Cardiac septum (tissue), 1 donor: Measurements from ENCODE around the gene MAML3. TPM values are rescaled to one million over a fixed set of nuclear protein-coding genes. Genes with fewer than 3 reads are reported as not detected.

ENCODE experiments used
- DNase-seq: peaks from one replicate; pipeline ENCODE4 v3.0.0-alpha.2; 2020; ENCODE audit warnings: low spot score
- intact Hi-C: fragments of 100-400 bp; cut with DNase I; formaldehyde crosslinking; loops from one replicate; pipeline ENCODE4 v1.14.0; 2022
- total RNA-seq: library from RNA; stranded (reverse); fragmentation: NEBNext Ultra II Directional; extraction: Animal tissue kit (Norgen Biotek cat#: 25700); gene quantifications from one replicate; pipeline ENCODE4 v1.2.1, GENCODE V29; 2021
- donor health status: DM: no; HTN: no; CAD: no.

Gene MAML3
- total RNA-seq, 1 donor from 2014 or later = 4.1 TPM

- intact Hi-C loops = no loop called here
- DNase-seq = no peak
These were observed 330.6 kb downstream of the MAML3 start for GRCh38 chr4:139823345-139823744.

GRCh38 chr4:139822391-139822790 is 331.6 kb downstream of the MAML3 start:
- intact Hi-C loops = no loop called here
- DNase-seq = no peak

- no peak for DNase-seq
- intact Hi-C loops = loop anchor here (5.0 kb wide), 1 partner anchor 333 kb away; the partner anchor contains the start of gene MAML3
These were observed 334.9 kb downstream of the MAML3 start for GRCh38 chr4:139819082-139819481.

GRCh38 chr4:139817657-139818452 is 336.1 kb downstream of the MAML3 start:
- intact Hi-C loops = loop anchor here (5.0 kb wide), 1 partner anchor 334 kb away; the partner anchor contains the start of gene MAML3
- no peak for DNase-seq

GRCh38 chr4:139816856-139817255 is 337.1 kb downstream of the MAML3 start:
- intact Hi-C loops = loop anchor here (5.0 kb wide), 1 partner anchor 335 kb away; the partner anchor contains the start of gene MAML3

GRCh38 chr4:139815778-139816601 is 338.0 kb downstream of the MAML3 start:
- intact Hi-C loops = loop anchor here (2.0 to 5.0 kb wide), 3 partner anchors 51 to 336 kb away; partner anchors contain the start of gene MAML3
- DNase-seq = no peak

More at GRCh38 chr4:139816856-139817255, 337.1 kb downstream of the MAML3 start:
- no peak for DNase-seq

GRCh38 chr4:139814323-139815015 is 339.5 kb downstream of the MAML3 start:
- DNase-seq = no peak
- intact Hi-C loops = loop anchor here (2.0 to 5.0 kb wide), 5 partner anchors 50 to 338 kb away; partner anchors contain the start of gene MAML3

- no peak for DNase-seq
- intact Hi-C loops = loop anchor here (2.0 to 5.0 kb wide), 4 partner anchors 49 to 173 kb away; no protein-coding TSS in a partner anchor
These were observed 340.1 kb downstream of the MAML3 start for GRCh38 chr4:139813881-139814280.

GRCh38 chr4:139810710-139811109 is 343.3 kb downstream of the MAML3 start:
- intact Hi-C loops = loop anchor here (2.0 to 5.0 kb wide), 3 partner anchors 40 to 177 kb away; no protein-coding TSS in a partner anchor
- no peak for DNase-seq

GRCh38 chr4:139809757-139810140 is 344.2 kb downstream of the MAML3 start:
- intact Hi-C loops = loop anchor here (2.0 to 5.0 kb wide), 3 partner anchors 39 to 178 kb away; no protein-coding TSS in a partner anchor

GRCh38 chr4:139808808-139809756 is 344.9 kb downstream of the MAML3 start:
- DNase-seq = no peak
- intact Hi-C loops = no loop called here

More at GRCh38 chr4:139809757-139810140, 344.2 kb downstream of the MAML3 start:
- DNase-seq = no peak

GRCh38 chr4:139808381-139808807 is 345.6 kb downstream of the MAML3 start:
- intact Hi-C loops = no loop called here
- no peak for DNase-seq

GRCh38 chr4:139807483-139807882 is 346.5 kb downstream of the MAML3 start:
- no peak for DNase-seq
- intact Hi-C loops = no loop called here

- intact Hi-C loops = no loop called here
These were observed 347.1 kb downstream of the MAML3 start for GRCh38 chr4:139806929-139807328.

GRCh38 chr4:139802931-139803330 is 351.1 kb downstream of the MAML3 start:
- intact Hi-C loops = no loop called here

More at GRCh38 chr4:139806929-139807328, 347.1 kb downstream of the MAML3 start:
- no peak for DNase-seq

GRCh38 chr4:139802488-139802887 is 351.5 kb downstream of the MAML3 start:
- DNase-seq = no peak
- intact Hi-C loops = no loop called here

More at GRCh38 chr4:139802931-139803330, 351.1 kb downstream of the MAML3 start:
- DNase-seq = no peak

GRCh38 chr4:139801895-139802294 is 352.1 kb downstream of the MAML3 start:
- intact Hi-C loops = no loop called here
- no peak for DNase-seq

- intact Hi-C loops = no loop called here
- no peak for DNase-seq
These were observed 353.9 kb downstream of the MAML3 start for GRCh38 chr4:139800082-139800481.
